H1 (cell line): Measurements from ENCODE around the gene C8B.

Experiments
- EZH2 ChIP-seq: fragments of 200-600 bp; sonication (generic); IDR thresholded peaks from 2 replicates; pipeline ENCODE4 v1.7.1; 2012; ENCODE audit warnings: low read depth, mild to moderate bottlenecking, moderate library complexity, low read length, inconsistent platforms; ENCODE audit not compliant: severe bottlenecking
- FOSL1 ChIP-seq: IDR thresholded peaks from 2 replicates; pipeline ENCODE4 v1.6.1; 2011; ENCODE audit warnings: mild to moderate bottlenecking, low read depth, low read length, moderate library complexity; ENCODE audit not compliant: insufficient read depth
- GABPA ChIP-seq: IDR thresholded peaks from 2 replicates; pipeline ENCODE4 v1.6.1; 2011; ENCODE audit warnings: mild to moderate bottlenecking, low read length, moderate library complexity, borderline replicate concordance; ENCODE audit not compliant: insufficient read depth
- JUN ChIP-seq: IDR thresholded peaks from 2 replicates; pipeline ENCODE4 v1.6.1; 2011; ENCODE audit warnings: low read depth, mild to moderate bottlenecking, improper control_type of control experiment, low read length
- POLR2A ChIP-seq, 2 experiments: IDR thresholded peaks; 1 replicate in 1 of 2; 2 replicates in 1 of 2; pipeline ENCODE4 v1.6.1; 2011; ENCODE audit warnings: low read depth in 2 of 2, low read length in 2 of 2, mild to moderate bottlenecking in 2 of 2; ENCODE audit errors: control extremely low read depth in 1 of 2
- TCF12 ChIP-seq: IDR thresholded peaks from 2 replicates; pipeline ENCODE4 v1.6.1; 2011; ENCODE audit warnings: low read depth, mild to moderate bottlenecking, low read length
- TF ChIP-seq, protein P1 (sequence below), 3 experiments: IDR thresholded peaks; 1 replicate in 2 of 3; 2 replicates in 1 of 3; pipeline versions ENCODE4 v1.5.1 to v1.6.1; 2011; ENCODE audit warnings: low read length in 3 of 3, mild to moderate bottlenecking in 3 of 3, inconsistent platforms in 2 of 3, low read depth in 1 of 3, moderate library complexity in 1 of 3; ENCODE audit not compliant: insufficient read depth in 1 of 3; ENCODE audit errors: control extremely low read depth in 1 of 3

DNA sequence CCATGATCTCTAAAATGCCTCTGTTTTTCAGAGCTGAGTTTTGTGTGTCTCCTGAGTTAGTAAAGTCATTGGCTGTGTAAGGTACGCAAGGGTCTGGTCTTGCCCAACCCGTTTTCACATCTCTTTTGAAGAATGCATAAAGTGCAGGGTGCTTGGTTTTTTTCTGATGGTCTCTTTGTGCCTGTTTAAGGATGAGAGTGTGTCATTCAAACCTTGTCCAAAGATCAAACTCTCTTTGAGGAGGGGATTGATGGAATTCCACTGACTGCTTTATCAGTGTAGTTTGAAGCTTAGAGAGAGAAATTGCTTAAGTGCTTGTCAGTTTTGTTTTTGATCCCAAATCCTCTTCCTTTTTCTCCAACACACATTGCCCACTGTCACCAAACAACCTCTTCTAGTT, 20.0 kb upstream of the C8B start:
- TF ChIP-seq TCF12 (no peak), POLR2A (IDR thresholded peaks at IDR 0.05; ENCODE audit: control extremely low read depth in 1 of 2, low read depth in 2 of 2, low read length in 2 of 2) (no peak), EZH2 (no peak), GABPA (no peak), JUN (no peak), FOSL1 (no peak)
- TF ChIP-seq, protein P1, sequence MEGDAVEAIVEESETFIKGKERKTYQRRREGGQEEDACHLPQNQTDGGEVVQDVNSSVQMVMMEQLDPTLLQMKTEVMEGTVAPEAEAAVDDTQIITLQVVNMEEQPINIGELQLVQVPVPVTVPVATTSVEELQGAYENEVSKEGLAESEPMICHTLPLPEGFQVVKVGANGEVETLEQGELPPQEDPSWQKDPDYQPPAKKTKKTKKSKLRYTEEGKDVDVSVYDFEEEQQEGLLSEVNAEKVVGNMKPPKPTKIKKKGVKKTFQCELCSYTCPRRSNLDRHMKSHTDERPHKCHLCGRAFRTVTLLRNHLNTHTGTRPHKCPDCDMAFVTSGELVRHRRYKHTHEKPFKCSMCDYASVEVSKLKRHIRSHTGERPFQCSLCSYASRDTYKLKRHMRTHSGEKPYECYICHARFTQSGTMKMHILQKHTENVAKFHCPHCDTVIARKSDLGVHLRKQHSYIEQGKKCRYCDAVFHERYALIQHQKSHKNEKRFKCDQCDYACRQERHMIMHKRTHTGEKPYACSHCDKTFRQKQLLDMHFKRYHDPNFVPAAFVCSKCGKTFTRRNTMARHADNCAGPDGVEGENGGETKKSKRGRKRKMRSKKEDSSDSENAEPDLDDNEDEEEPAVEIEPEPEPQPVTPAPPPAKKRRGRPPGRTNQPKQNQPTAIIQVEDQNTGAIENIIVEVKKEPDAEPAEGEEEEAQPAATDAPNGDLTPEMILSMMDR (IDR thresholded peaks at IDR 0.05; ENCODE audit: control extremely low read depth in 1 of 3, insufficient read depth in 1 of 3, low read depth in 1 of 3, low read length in 3 of 3) = no peak
